ENCODE measurements around the gene ARSG. TPM values are rescaled to one million over a fixed set of nuclear protein-coding genes. Genes with fewer than 3 reads are reported as not detected.

ARSG gene
- total RNA-seq, 4 donors from 2014 or later, result 4.3 to 16.8 (median 7.8) TPM

DNA sequence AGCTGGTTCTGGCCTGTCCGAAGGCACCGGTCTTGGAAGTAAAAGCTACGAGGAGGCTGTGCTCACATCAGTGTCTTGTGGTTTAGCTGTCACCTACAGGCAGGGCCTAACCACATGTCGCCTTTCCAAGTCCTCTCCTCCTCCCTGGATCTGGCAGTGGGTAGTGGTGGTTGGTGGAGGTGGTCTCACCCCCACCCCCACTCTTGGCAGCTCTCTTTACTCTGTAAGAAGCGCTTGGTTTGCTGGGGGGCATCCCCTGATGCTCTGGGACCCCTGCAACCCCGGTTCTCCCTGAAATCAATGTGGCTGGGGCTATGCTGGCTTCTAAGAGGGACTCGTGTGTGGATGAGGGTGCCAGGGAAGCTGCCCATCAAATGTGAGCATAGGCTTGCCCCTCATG, 97.7 kb downstream of the ARSG start:
- peak in 1 of 2 donors; percentile 60 for DNase-seq (ENCODE audit: low spot score in 2 of 2)
- 68 to 82% methylated on average over 6 to 7 of the region's 7 CpGs for WGBS, 2 donors
- TF ChIP-seq CTCF (IDR thresholded peaks at IDR 0.05), result no peak
- TF ChIP-seq POLR2A (IDR thresholded peaks at IDR 0.05), result no peak
- intact Hi-C loops (cut with DNase I; ENCODE audit: low total_unique reads), result no loop called here
- no peak overlapping the region for H3K4me3 ChIP-seq (ENCODE audit: low read depth, poor library complexity, severe bottlenecking)

GRCh38 chr17:68390888-68391545, 99.7 kb downstream of the ARSG start:
- peak in 1 of 2 donors; percentile 91 for DNase-seq (ENCODE audit: low spot score in 2 of 2)
- TF ChIP-seq CTCF (IDR thresholded peaks at IDR 0.05), result no peak
- TF ChIP-seq POLR2A (IDR thresholded peaks at IDR 0.05), result no peak
- intact Hi-C loops (cut with DNase I; ENCODE audit: low total_unique reads), result no loop called here
- H3K4me3 ChIP-seq (ENCODE audit: low read depth, poor library complexity, severe bottlenecking), result no peak overlapping the region
- 74 to 80% methylated on average over 11 of the region's 11 CpGs for WGBS, 2 donors

DNA sequence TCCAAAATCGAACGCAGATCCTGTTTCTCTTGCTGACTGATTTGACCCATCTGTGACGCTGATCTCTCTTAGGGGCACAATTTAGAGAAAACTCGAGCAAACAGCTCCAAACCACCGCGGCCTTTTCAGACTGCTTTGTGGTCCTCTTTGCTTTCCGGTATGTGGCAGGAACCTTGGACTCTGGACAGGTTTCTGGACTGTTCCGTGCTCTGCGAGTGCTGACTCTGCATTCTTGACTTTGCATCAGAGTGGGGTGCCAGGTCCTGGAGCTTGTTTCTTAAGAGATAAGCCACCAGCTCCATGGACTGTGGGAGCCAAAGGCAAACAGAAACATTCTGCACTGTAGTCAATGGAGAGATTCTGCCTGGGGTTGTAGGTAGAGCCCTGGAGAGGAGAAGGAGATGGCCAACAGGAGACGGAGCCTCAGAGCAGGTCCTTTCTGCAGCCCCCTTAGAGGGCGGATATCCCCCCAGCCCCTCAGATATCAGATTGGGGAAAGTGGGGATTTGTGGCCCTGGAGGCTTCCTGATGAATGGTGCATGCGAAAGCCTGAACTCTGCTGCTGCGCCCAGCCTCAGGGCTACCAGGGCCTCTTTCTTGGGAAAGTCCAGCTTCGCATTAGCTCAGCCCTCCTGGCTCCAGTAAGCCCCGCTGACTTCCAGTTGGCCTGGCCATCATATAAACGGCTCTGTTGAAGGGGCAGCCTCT, 100.4 kb downstream of the ARSG start:
- DNase-seq (ENCODE audit: low spot score in 2 of 2), result peak in 1 of 2 donors; percentile 84
- 70 to 80% methylated on average over 16 of the region's 16 CpGs for WGBS, 2 donors
- intact Hi-C loops (cut with DNase I; ENCODE audit: low total_unique reads), result no loop called here
- TF ChIP-seq POLR2A (IDR thresholded peaks at IDR 0.05) (no peak), CTCF (IDR thresholded peaks at IDR 0.05) (no peak)
- no peak overlapping the region for H3K4me3 ChIP-seq (ENCODE audit: low read depth, poor library complexity, severe bottlenecking)

DNA sequence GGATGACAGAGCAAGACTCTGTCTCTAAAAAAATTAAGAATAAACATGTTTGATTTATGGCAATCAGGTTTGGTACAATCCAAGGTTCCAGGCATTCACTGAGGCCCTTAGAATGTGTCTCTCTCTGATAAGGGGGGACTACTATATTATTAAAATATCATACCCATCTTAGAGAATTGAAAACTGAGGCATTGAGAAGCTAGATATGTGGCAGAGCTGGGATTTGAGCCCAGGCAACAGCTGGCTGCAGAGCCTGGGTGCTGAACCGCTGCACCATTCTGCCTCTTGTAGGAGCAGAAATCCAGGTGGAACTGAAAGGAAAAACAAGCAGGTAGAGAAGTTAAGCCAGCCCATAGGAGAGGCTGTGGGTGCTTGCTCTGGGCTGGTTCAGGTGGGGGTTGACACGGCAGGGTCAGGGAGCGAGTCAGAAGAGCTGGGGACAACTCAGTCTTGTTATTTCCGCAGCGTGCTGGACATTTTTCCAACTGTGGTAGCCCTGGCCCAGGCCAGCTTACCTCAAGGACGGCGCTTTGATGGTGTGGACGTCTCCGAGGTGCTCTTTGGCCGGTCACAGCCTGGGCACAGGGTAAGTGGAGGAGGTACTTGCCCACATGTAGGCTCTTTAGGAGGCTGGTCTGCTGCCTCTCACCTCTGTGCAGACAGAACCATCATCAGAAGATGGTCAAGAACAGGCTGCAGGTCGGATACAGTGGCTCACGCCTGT, 103.5 kb downstream of the ARSG start:
- H3K4me3 ChIP-seq (ENCODE audit: low read depth, poor library complexity, severe bottlenecking), result no peak overlapping the region
- TF ChIP-seq POLR2A (IDR thresholded peaks at IDR 0.05) (no peak), CTCF (IDR thresholded peaks at IDR 0.05) (no peak)
- 96 to 97% methylated on average over 11 to 12 of the region's 12 CpGs for WGBS, 2 donors
- intact Hi-C loops (cut with DNase I; ENCODE audit: low total_unique reads), result no loop called here
- DNase-seq (ENCODE audit: low spot score in 2 of 2), result peak in 1 of 2 donors; percentile 61

- WGBS, 2 donors, result 85 to 86% methylated on average over 10 of the region's 10 CpGs
- intact Hi-C loops (cut with DNase I; ENCODE audit: low total_unique reads), result no loop called here
- H3K4me3 ChIP-seq (ENCODE audit: low read depth, poor library complexity, severe bottlenecking), result no peak overlapping the region
- peak in 1 of 2 donors; percentile 59 for DNase-seq (ENCODE audit: low spot score in 2 of 2)
- no peak for TF ChIP-seq CTCF (IDR thresholded peaks at IDR 0.05)
- no peak for TF ChIP-seq POLR2A (IDR thresholded peaks at IDR 0.05)
Measured at GRCh38 chr17:68396226-68397107, 105.2 kb downstream of the ARSG start.
